Adrenal gland (tissue), 12 donors: Measurements from ENCODE around the gene ZC3H12C. TPM values are rescaled to one million over a fixed set of nuclear protein-coding genes. Genes with fewer than 3 reads are reported as not detected.
A peak's percentile ranks its signal among the peaks of the same experiment; 100 is the strongest.

Source experiments
- DNase-seq, 7 donors: peaks; one replicate each; pipeline ENCODE4 v3.0.0-alpha.2; 2019 to 2020
- H3K27ac ChIP-seq, 5 donors: fragments of 200-600 bp; sonication (generic) in 4 of 5; 1 replicate in 3 of 5; 2 replicates in 2 of 5; pipeline versions ENCODE4 v1.5.1 to v1.8.0; 2016 to 2020; ENCODE audit warnings: mild to moderate bottlenecking in 1 of 5
- H3K27me3 ChIP-seq: fragments of 200-600 bp; 2 replicates; pipeline ENCODE4 v1.8.0; 2021
- H3K36me3 ChIP-seq, 2 donors: fragments of 200-600 bp; replicated peaks in 1 of 2; 1 replicate in 1 of 2; 2 replicates in 1 of 2; pipeline versions ENCODE4 v1.5.1 to v1.8.0; 2018 to 2022
- H3K4me1 ChIP-seq, 2 donors: fragments of 200-600 bp; replicated peaks in 1 of 2; 1 replicate in 1 of 2; 2 replicates in 1 of 2; pipeline versions ENCODE4 v1.5.1 to v1.8.0; 2018 to 2021
- H3K4me3 ChIP-seq, 4 donors: fragments of 200-600 bp; sonication (generic) in 3 of 4; one replicate each; pipeline ENCODE4 v1.5.1; 2016 to 2018
- H3K9me3 ChIP-seq, 3 donors: fragments of 200-600 bp; sonication (generic) in 1 of 3; replicated peaks in 1 of 3; 1 replicate in 2 of 3; 2 replicates in 1 of 3; pipeline versions ENCODE4 v1.5.1 to v1.8.0; 2016 to 2021
- CTCF ChIP-seq, 6 experiments: fragments of 450-650 bp in 4 of 6; fragments of 200-600 bp in 2 of 6; sonication (generic) in 1 of 6; IDR thresholded peaks; 1 replicate in 5 of 6; 2 replicates in 1 of 6; pipeline versions ENCODE4 v1.5.1 to v1.8.0; 2016 to 2021; ENCODE audit warnings: antibody characterized with exemption in 6 of 6, mild to moderate bottlenecking in 2 of 6, moderate library complexity in 1 of 6
- POLR2A ChIP-seq, 2 donors: fragments of 450-650 bp; IDR thresholded peaks; one replicate each; pipeline ENCODE4 v1.6.1; 2017; ENCODE audit warnings: antibody characterized with exemption in 2 of 2, mild to moderate bottlenecking in 2 of 2, moderate library complexity in 1 of 2
- WGBS, 4 donors: extraction: QIAGEN DNeasy Blood & Tissue Kit in 2 of 4; methylation state at CpG; one replicate each; pipeline versions ENCODE4 v1.1.5 to v1.1.7; 2013 to 2017; 5-methylcytosine and 5-hydroxymethylcytosine counted together
- intact Hi-C, 2 donors: fragments of 100-400 bp; cut with DNase I; formaldehyde crosslinking; loops; one replicate each; pipeline versions ENCODE4 v1.14.1 to v1.15.0; 2022 to 2023
- polyA plus RNA-seq, 3 donors: library from polyadenylated mRNA; stranded (reverse); fragments of 200-250 nt in 2 of 3; fragments of 350-450 nt in 1 of 3; fragmentation: Illumina TruSeq in 1 of 3; extraction: RNeasy Lipid Tissue Mini Kit (QIAGEN cat#74804) in 1 of 3; gene quantifications; one replicate each; pipeline ENCODE4 v1.2.3, GENCODE V29; 2013 to 2014
- total RNA-seq, 9 donors: library from RNA; depleted of rRNA in 4 of 9; stranded (reverse); fragments of >200 nt in 4 of 9; fragments of 120-200 nt in 1 of 9; fragmentation: NEBNext Ultra II Directional in 1 of 9; extraction: Animal tissue kit (Norgen Biotek cat#: 25700) in 1 of 9; gene quantifications; one replicate each; pipeline versions ENCODE4 v1.1.0 to v1.2.4, GENCODE V29; 2013 to 2023
- donor health status: healthy with polysubstance abuse.
- donor health status: Bipolar disorder and iron deficiency.
- donor health status: DM: yes; HTN: yes; CAD: no.
- donor health status: DM: no; HTN: no; CAD: no.
- donor health status: DM: no; HTN: no; CAD: no.
- donor health status: DM: yes; HTN: yes; CAD: no.

Gene ZC3H12C
- total and polyA plus RNA-seq, 12 donors, result 4.4 to 28.9 (median 19.8) TPM

GRCh38 chr11:110196241-110196754, 103.1 kb downstream of the ZC3H12C start:
- H3K36me3 ChIP-seq, result no peaks in the 10 kb centered on the region
- TF ChIP-seq CTCF (IDR thresholded peaks at IDR 0.05) (no peak), POLR2A (IDR thresholded peaks at IDR 0.05) (no peak)
- intact Hi-C loops, result no loop called here
- 91 to 92% (median 92%) methylated on average over 5 of the region's 5 CpGs for WGBS, 4 donors
- H3K9me3 ChIP-seq, result no peaks in the 10 kb centered on the region
- H3K4me3 ChIP-seq, result no peak overlapping the region
- peaks cover 13% of the 10 kb centered on the region in 2 donors for H3K4me1 ChIP-seq
- no peaks in the 10 kb centered on the region for H3K27me3 ChIP-seq
- DNase-seq, result peak in 1 of 7 donors; percentile 14
- peak overlapping the region in 1 of 5 donors; percentile 49 for H3K27ac ChIP-seq

- peak in 1 of 7 donors; percentile 11 for DNase-seq
- Histone ChIP-seq H3K9me3 (no peaks in the 10 kb centered on the region), H3K27ac (peak overlapping the region in 1 of 5 donors; percentile 49), H3K27me3 (no peaks in the 10 kb centered on the region), H3K4me3 (no peak overlapping the region), H3K36me3 (no peaks in the 10 kb centered on the region), H3K4me1 (peaks cover 13 to 17% of the 10 kb centered on the region in 2 donors)
- 89 to 95% (median 93%) methylated on average over 9 of the region's 9 CpGs for WGBS, 4 donors
- no peak for TF ChIP-seq POLR2A (IDR thresholded peaks at IDR 0.05)
- intact Hi-C loops, result no loop called here
Observed at GRCh38 chr11:110196884-110197420, 103.8 kb downstream of the ZC3H12C start.

GRCh38 chr11:110198031-110198729, 105.0 kb downstream of the ZC3H12C start:
- H3K27me3 ChIP-seq, result no peaks in the 10 kb centered on the region
- 93 to 98% (median 94%) methylated on average over 9 of the region's 9 CpGs for WGBS, 4 donors
- H3K27ac ChIP-seq, result peak overlapping the region in 1 of 5 donors; percentile 17
- H3K4me3 ChIP-seq, result no peak overlapping the region
- TF ChIP-seq POLR2A (IDR thresholded peaks at IDR 0.05), result no peak
- no peak for TF ChIP-seq CTCF (IDR thresholded peaks at IDR 0.05)
- intact Hi-C loops, result no loop called here
- peak in 3 of 7 donors; percentile 24 to 52 (median 27) for DNase-seq
- peaks cover 13 to 17% of the 10 kb centered on the region in 2 donors for H3K4me1 ChIP-seq
- no peaks in the 10 kb centered on the region for H3K9me3 ChIP-seq
- H3K36me3 ChIP-seq, result no peaks in the 10 kb centered on the region

- Histone ChIP-seq H3K27ac (peak overlapping the region in 4 of 5 donors; percentile 17 to 42 (median 26)), H3K4me3 (no peak overlapping the region), H3K4me1 (peaks cover 13 to 17% of the 10 kb centered on the region in 2 donors), H3K36me3 (no peaks in the 10 kb centered on the region), H3K27me3 (no peaks in the 10 kb centered on the region), H3K9me3 (no peaks in the 10 kb centered on the region)
- 58 to 72% (median 69%) methylated on average over 3 to 4 of the region's 4 CpGs for WGBS, 4 donors
- intact Hi-C loops, result no loop called here
- DNase-seq, result peak in 6 of 7 donors; percentile 32 to 68 (median 54)
- TF ChIP-seq POLR2A (IDR thresholded peaks at IDR 0.05), result no peak
- no peak for TF ChIP-seq CTCF (IDR thresholded peaks at IDR 0.05)
Observed at GRCh38 chr11:110199184-110199981, 106.2 kb downstream of the ZC3H12C start.
